Fibroblast of lung (primary cell): ENCODE measurements around the gene MID1. TPM values are rescaled to one million over a fixed set of nuclear protein-coding genes. Genes with fewer than 3 reads are reported as not detected.

Experiments
- DNase-seq, 2 donors: peaks; one replicate each; pipeline versions ENCODE4 v3.0.0 to v3.0.0-alpha.2; 2010; ENCODE audit warnings: low read depth in 2 of 2
- H2AFZ ChIP-seq: 2 replicates; pipeline ENCODE4 v1.5.1; 2012; ENCODE audit warnings: low read length, control low read depth, inconsistent platforms
- H3K27ac ChIP-seq: 2 replicates; pipeline ENCODE4 v1.5.1; 2011; ENCODE audit warnings: low read length, control low read depth; ENCODE audit not compliant: insufficient read depth
- H3K27me3 ChIP-seq: 2 replicates; pipeline ENCODE4 v1.5.1; 2011; ENCODE audit warnings: mild to moderate bottlenecking, low read length; ENCODE audit not compliant: control insufficient read depth, insufficient read depth
- H3K36me3 ChIP-seq: 2 replicates; pipeline ENCODE4 v1.5.1; 2011; ENCODE audit warnings: low read length; ENCODE audit not compliant: control insufficient read depth, insufficient read depth
- H3K4me1 ChIP-seq: 2 replicates; pipeline ENCODE4 v1.5.1; 2011; ENCODE audit warnings: low read length; ENCODE audit not compliant: control insufficient read depth, insufficient read depth; ENCODE audit errors: extremely low read depth
- H3K4me2 ChIP-seq: 2 replicates; pipeline ENCODE4 v1.5.1; 2011; ENCODE audit warnings: low read length, control low read depth; ENCODE audit not compliant: insufficient read depth; ENCODE audit errors: extremely low read depth
- H3K4me3 ChIP-seq, 4 experiments: fragments of 200-600 bp in 1 of 4; sonication (generic) in 1 of 4; replicated peaks in 1 of 4; 2 replicates each; pipeline ENCODE4 v1.5.1; 2011 to 2016; ENCODE audit warnings: low read length in 4 of 4, low read depth in 3 of 4, mild to moderate bottlenecking in 3 of 4, control low read depth in 2 of 4, inconsistent platforms in 1 of 4, mixed read lengths in 1 of 4; ENCODE audit not compliant: insufficient read depth in 1 of 4; ENCODE audit errors: control extremely low read depth in 1 of 4
- H3K79me2 ChIP-seq: 2 replicates; pipeline ENCODE4 v1.5.1; 2012; ENCODE audit warnings: mild to moderate bottlenecking, low read length, inconsistent platforms; ENCODE audit not compliant: control insufficient read depth, insufficient read depth
- H3K9ac ChIP-seq: 2 replicates; pipeline ENCODE4 v1.5.1; 2011; ENCODE audit warnings: mild to moderate bottlenecking, low read length, control low read depth; ENCODE audit not compliant: insufficient read depth
- H3K9me3 ChIP-seq: 2 replicates; pipeline ENCODE4 v1.5.1; 2012; ENCODE audit warnings: low read depth, low read length; ENCODE audit not compliant: control insufficient read depth, insufficient read depth
- H4K20me1 ChIP-seq: 2 replicates; pipeline ENCODE4 v1.5.1; 2011; ENCODE audit warnings: low read length; ENCODE audit not compliant: control insufficient read depth, insufficient read depth; ENCODE audit errors: extremely low read depth
- CTCF ChIP-seq, 2 donors: IDR thresholded peaks in 1 of 2; conservative IDR thresholded peaks in 1 of 2; 1 replicate in 1 of 2; 2 replicates in 1 of 2; pipeline ENCODE4 v1.5.1; 2011 to 2012; ENCODE audit warnings: low read length in 2 of 2, control low read depth in 1 of 2, inconsistent platforms in 1 of 2, low read depth in 1 of 2, mild to moderate bottlenecking in 1 of 2
- EZH2 ChIP-seq: IDR thresholded peaks from 2 replicates; pipeline ENCODE4 v1.5.1; 2012; ENCODE audit warnings: low read length, control low read depth, mild to moderate bottlenecking; ENCODE audit errors: missing control alignments
- polyA plus RNA-seq, 2 donors: library from polyadenylated mRNA; depleted of rRNA in 1 of 2; stranded (reverse) in 1 of 2; unstranded in 1 of 2; fragments of >200 nt; gene quantifications; 2 replicates each; pipeline ENCODE4 v1.2.1, GENCODE V29; 2011 to 2012; ENCODE audit warnings: missing spikeins in 1 of 2
- total RNA-seq: library from RNA; depleted of rRNA; stranded (reverse); fragments of >200 nt; gene quantifications from 2 replicates; pipeline ENCODE4 v1.2.1, GENCODE V29; 2014

The MID1 gene
- total and polyA plus RNA-seq, 2 donors (not counting 1 experiment from before 2014, with no cell fraction given): 20.3 to 27.7 TPM

- Histone ChIP-seq H3K27ac (peak overlapping the region; percentile 47), H4K20me1 (no peaks in the 10 kb centered on the region), H3K9ac (no peak overlapping the region), H3K4me3 (no peak overlapping the region), H3K4me2 (no peak overlapping the region), H3K36me3 (no peaks in the 10 kb centered on the region), H3K27me3 (no peaks in the 10 kb centered on the region), H3K4me1 (peaks cover 8% of the 10 kb centered on the region), H2AFZ (no peak overlapping the region), H3K79me2 (no peaks in the 10 kb centered on the region), H3K9me3 (no peaks in the 10 kb centered on the region)
- no peak for DNase-seq
- TF ChIP-seq EZH2 (no peak), CTCF (conservative IDR thresholded peaks at IDR 0.05 in 1 of 2, IDR thresholded peaks at IDR 0.05 in 1 of 2; ENCODE audit: low read depth in 1 of 2, low read length in 2 of 2) (no peak)
Measured at GRCh38 chrX:10450959-10451355, 169.4 kb downstream of the MID1 start.

- no peak overlapping the region for H3K9ac ChIP-seq
- DNase-seq: peak; percentile 82 to 88
Measured at GRCh38 chrX:10450229-10450958, 170.0 kb downstream of the MID1 start.

More at GRCh38 chrX:10450229-10450958, 170.0 kb downstream of the MID1 start:
- no peaks in the 10 kb centered on the region for H3K79me2 ChIP-seq
- H3K4me3 ChIP-seq: no peak overlapping the region
- H3K9me3 ChIP-seq: no peaks in the 10 kb centered on the region
- H3K27ac ChIP-seq: peak overlapping the region; percentile 23
- H3K27me3 ChIP-seq: no peaks in the 10 kb centered on the region
- H4K20me1 ChIP-seq: no peaks in the 10 kb centered on the region
- H2AFZ ChIP-seq: no peak overlapping the region
- H3K4me1 ChIP-seq: peaks cover 8% of the 10 kb centered on the region
- TF ChIP-seq CTCF (conservative IDR thresholded peaks at IDR 0.05 in 1 of 2, IDR thresholded peaks at IDR 0.05 in 1 of 2; ENCODE audit: low read depth in 1 of 2, low read length in 2 of 2) (no peak), EZH2 (no peak)
- no peaks in the 10 kb centered on the region for H3K36me3 ChIP-seq
- no peak overlapping the region for H3K4me2 ChIP-seq
